ENCODE data around the gene EYS. TPM values are rescaled to one million over a fixed set of nuclear protein-coding genes. Genes with fewer than 3 reads are reported as not detected.
"Not testable (repeated sequence)": the region's sequence is repeated elsewhere in the genome, so short reads cannot be mapped to it uniquely, and the experiment has no call there.

Gene EYS
- total RNA-seq, 1 donor from 2014 or later = 0.31 TPM

DNA sequence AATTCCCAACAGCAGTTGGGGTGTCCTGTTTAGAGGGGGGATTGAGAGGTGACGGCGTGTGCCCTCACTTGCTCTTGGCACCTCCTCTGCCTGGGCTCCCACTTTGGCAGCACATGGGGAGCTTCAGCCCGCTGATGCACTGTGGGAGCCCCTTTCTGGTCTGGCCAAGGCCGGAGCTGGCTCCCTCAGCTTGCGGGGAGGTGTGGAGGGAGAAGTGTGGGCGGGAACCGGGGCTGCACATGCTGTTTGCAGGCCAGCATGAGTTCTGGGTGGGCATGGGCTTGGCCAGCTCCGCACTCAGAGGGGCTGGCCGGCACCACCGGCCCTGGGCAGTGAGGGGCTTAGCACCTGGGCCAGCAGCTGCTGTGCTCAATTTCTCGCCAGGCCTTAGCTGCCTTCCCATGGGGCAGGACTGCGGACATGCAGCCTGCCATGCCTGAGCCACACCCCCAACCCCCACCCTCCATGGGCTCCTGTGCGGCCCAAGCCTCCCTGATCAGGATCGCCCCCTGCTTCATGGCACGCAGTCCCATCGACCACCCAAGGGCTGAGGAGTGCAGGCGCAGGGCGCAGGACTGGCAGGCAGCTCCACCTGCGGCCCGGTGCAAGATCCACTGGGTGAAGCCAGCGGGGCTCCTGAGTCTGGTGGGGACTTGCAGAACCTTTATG lies 1675.9 kb downstream of the EYS start:
- ATAC-seq = not testable (repeated sequence)

DNA sequence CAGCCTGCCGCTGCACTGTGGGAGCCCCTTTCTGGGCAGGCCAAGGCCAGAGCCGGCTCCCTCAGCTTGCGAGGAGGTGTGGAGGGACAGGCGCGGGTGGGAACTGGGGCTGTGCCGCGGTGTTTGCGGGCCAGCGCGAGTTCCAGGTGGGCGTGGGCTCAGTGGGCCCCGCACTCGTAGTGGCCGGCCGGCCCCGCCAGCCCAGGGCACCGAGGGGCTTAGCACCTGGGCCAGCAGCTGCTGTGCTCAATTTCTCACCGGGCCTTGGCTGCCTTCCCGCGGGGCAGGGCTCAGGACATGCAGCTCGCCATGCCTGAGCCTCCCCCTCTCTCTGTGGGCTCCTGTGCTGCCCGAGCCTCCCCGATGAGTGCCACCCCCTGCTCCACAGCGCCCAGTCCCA lies 1683.3 kb downstream of the EYS start:
- DNase-seq (ENCODE audit: low spot score) (no peak), ATAC-seq (no peak)
- intact Hi-C loops (cut with DNase I) = no loop called here

More for the DNA sequence above, 1675.9 kb downstream of the EYS start:
- intact Hi-C loops (cut with DNase I); DNase-seq (ENCODE audit: low spot score): not testable (repeated sequence)

DNA sequence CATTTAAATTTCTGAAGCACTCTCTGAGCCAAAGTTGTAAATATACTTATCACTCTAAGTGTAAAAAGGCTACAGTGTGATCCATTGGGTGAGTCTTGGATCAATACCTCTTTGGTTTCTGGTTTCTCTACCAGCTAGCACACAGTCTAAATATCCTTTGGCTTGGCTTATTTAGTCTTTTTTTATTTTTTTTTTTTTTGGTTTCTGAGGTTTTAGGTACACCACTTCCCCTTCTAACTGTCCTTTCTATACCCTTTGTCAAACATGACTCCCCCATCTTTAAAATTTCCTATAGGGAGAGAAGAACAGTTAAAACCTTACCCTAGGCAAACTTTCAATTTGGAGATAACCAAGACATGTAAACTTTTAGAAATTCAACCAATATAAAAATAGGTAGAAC lies 1692.4 kb downstream of the EYS start:
- ATAC-seq = no peak
- intact Hi-C loops (cut with DNase I) = no loop called here
- DNase-seq (ENCODE audit: low spot score) = no peak

DNA sequence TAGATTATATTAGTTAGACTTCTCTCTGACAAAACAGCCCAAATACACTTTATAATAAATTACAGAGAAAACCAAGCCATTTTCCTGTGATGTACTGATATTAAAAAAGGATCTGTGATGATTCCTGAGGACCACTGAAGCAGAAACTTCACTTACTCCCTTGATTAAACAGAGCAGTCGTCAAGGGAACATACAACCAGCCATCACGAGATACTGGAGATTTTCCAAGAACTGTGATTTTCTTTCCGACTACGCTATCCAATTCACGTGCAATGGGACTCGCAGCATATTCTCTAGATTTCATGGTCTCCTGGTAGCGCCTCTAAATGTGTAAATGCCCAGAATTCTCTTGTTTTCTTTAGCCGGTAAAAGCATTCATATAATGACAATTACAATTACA lies 1694.0 kb downstream of the EYS start:
- ATAC-seq (peak; percentile 62), DNase-seq (ENCODE audit: low spot score) (no peak)
- intact Hi-C loops (cut with DNase I) = no loop called here

DNA sequence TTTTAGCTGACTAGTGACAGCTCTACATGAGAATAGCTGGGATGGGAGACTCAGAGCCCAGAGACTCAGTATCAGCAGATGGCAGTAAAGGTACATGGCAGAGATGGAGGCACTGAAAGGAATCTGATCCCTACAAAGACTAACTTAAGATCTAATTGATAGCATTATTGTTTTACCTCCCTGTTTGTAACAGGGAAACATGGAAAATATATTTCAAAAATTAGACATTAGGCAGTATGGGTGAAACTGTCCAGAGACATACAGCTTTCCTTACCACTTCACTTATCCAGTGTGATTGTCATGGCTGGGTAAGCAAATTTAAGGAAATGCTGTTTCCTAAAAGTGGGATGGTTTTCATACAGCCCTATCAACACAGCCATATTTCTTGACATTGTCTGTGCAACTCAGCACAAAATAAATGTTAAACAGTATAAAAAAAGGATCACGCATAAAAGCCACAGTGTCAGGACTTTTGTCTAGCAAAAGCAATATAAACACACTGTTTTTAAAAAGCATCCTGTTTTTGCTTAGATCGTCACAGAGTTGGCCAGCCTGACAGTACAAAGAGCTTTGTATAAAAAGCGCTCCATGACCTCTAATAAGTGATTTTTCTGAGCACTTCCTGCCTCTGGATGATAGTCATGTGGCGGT lies 1694.5 kb downstream of the EYS start:
- peak; percentile 91 for ATAC-seq
- no peak for DNase-seq (ENCODE audit: low spot score)
- intact Hi-C loops (cut with DNase I) = no loop called here

DNA sequence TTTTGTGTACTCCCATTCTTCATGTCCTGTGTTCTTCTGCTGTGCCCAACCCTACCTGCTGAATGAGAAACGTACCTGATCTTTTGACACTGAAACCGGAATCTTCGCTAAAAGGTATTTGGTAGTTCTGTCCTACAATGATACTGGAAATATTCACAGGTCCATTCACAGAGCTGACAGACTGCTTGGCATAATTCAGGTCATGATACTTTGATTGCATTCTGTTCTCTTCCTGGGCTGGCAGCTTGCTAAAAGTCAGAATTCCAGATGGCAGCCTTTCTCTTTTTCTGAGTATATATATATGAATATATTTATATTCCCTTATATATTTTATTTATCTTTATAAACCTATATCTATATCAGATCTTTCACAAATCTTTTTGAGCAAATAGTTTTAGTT lies 1696.4 kb downstream of the EYS start:
- DNase-seq (ENCODE audit: low spot score) (no peak), ATAC-seq (no peak)
- intact Hi-C loops (cut with DNase I) = no loop called here

DNA sequence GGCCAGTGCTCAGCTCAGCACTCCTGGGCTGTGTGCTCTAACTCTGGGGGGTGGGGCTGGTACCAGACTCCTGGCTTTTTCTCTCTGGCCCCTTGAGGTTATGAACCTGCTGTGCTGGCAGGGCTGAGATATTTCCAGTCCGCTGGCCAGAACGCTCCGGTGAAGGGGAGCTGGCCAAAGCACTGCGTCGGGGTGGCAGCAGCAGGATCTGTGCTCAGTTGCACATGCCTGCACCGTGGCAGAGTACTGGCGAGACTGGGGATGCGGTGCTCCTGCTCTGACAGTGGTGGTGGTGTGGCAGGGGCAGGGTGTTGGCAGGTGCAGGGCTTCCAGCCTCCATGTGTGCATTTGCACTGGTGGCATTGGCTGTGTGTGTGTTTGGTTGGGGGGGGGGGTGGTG lies 1697.0 kb downstream of the EYS start:
- intact Hi-C loops (cut with DNase I) = no loop called here
- DNase-seq (ENCODE audit: low spot score) (no peak), ATAC-seq (no peak)

DNA sequence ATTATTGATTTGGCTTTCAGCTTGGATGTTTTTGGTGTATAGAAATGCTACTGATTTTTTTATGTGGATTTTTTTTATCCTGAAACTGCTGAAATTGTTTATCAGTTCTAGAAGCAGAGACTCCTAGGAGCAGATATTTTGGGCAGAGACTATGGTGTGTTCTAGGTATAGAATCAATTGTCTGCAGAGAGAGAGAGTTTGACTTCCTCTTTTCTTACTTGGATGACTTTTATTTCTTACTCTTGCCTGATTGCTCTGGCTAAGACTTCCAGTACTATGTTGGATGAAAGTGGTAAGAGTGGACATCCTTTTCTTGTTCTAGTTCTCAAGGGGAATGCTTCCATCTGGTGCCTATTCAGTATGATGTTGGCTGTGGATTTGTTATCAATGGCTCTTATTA lies 1700.8 kb downstream of the EYS start:
- intact Hi-C loops (cut with DNase I) = no loop called here
- no peak for ATAC-seq
- no peak for DNase-seq (ENCODE audit: low spot score)

DNA sequence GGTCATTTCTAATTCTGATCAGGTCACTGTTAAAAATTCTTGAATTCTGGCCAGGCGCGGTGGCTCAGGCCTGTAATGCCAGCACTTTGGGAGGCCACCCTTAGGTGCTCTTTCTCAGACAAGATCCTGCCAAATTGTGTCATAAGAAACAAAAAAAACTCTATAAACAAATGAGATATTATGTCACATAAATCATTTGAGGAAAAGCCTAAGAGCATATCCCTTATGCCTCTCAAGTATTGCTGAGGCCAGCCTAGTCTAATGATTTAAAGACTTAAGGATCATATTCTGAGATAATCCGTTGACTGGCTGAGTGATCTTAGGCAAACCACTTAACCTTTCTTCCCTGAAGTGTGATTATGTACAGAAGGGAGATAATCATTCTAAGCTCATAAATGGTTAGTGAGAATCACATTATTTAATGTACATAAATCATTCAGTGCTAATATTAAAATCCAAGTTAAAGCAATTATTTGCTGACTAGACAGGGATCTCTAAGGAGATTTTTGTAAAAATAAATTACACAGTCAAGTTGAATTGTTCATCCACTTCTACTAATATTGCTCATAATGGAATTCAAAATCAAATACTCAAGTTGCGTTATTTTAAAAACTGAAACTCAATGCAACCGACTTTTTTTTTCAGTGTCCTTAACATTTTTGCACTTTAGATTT lies 1706.1 kb downstream of the EYS start:
- ATAC-seq = no peak

DNA sequence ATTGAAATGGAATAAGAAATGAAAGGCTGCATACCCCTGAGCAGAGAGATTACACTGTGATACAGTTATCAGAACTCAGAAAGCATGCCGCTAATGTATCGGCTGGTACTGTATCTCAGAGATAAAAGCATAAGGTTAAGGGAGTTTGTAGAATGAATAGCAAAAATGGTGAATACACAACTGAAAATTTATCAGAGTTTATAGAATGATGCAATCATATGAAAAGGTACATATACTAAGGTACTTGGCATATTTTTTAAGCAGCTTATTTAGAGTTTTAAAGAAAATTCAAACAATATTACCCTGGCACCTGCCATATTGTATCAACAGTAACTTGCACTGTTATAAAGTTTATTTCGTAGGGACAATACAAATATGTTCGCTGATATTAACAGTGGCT lies 1707.4 kb downstream of the EYS start:
- intact Hi-C loops (cut with DNase I) = no loop called here
- DNase-seq (ENCODE audit: low spot score) (no peak), ATAC-seq (no peak)

More for the DNA sequence above, 1706.1 kb downstream of the EYS start:
- no peak for DNase-seq (ENCODE audit: low spot score)
- intact Hi-C loops (cut with DNase I) = no loop called here

DNA sequence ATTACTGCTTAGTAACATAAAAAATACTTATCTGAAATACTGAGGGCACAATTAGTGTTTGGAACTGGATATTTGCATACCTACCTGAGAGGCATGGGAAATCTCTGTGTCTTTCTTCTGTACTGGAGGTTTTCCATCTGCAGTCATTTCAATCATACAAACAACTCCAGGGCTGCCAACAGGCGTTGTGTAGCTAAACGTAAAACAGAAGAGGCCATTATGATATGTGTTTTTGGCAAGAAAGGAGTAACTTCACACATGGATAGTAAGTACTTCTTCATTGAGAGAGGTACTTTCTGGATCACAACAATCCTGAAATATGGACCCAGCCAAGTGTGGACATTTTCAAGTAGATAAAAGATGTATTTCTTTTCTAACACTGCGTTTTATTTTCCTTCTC lies 1708.0 kb downstream of the EYS start:
- DNase-seq (ENCODE audit: low spot score) = no peak
- intact Hi-C loops (cut with DNase I) = no loop called here
- ATAC-seq = no peak

DNA sequence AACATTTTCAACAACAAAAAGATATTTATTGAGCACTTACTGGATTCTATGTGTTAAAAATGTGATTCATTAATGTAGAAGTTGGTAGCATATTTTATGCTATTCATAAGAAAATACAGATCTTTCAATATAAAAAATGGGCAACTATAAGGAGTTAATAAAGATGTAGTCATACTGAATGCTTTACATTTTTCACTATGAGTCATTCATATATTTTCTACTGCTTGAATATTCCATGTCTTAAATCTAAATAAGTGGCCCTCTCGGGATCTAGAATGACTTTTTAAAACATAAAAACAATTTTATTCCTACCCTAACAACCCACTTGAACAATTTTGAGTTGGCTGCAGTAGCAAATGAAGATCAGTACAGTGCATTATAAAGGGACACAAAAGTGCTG lies 1709.3 kb downstream of the EYS start:
- DNase-seq (ENCODE audit: low spot score) (no peak), ATAC-seq (no peak)
- intact Hi-C loops (cut with DNase I) = no loop called here

DNA sequence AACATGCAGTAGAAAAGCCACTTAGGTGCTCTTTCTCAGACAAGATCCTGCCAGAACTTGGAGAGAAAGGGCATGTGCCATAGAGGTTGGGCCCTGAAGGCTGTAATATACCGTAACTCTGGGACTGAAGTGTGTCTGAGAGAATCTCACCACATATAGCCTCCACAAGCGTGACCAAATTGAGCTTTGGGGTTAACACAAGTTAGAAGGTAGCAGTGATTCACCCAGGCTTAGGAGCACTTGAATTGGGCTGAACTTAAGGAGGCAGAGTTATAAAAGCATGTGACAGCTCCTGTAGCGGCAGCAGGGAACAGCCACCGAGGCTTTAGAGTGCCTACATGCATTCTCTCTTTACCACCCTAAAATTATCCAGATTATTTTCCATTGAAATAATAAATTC lies 1709.8 kb downstream of the EYS start:
- intact Hi-C loops (cut with DNase I) = no loop called here
- ATAC-seq (no peak), DNase-seq (ENCODE audit: low spot score) (no peak)

DNA sequence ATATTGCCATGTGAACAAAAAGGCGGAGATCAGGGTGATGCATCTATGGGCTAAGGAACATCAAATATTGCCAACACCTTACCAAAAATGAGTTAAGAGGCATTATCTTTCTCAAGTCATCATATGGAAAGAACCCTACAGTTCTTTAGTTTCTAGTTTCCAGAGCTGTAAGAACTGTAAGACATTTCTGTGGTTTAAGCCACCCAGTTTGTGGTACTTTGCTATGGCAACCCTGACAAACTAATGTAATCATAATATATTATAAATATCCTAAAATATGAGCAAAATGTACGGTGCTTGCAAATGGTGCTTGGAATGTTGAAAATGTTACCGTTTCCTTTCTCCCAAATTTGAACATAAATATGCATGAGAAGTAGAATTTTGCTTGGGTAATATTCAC lies 1721.8 kb downstream of the EYS start:
- no peak for ATAC-seq
- DNase-seq (ENCODE audit: low spot score) = no peak

DNA sequence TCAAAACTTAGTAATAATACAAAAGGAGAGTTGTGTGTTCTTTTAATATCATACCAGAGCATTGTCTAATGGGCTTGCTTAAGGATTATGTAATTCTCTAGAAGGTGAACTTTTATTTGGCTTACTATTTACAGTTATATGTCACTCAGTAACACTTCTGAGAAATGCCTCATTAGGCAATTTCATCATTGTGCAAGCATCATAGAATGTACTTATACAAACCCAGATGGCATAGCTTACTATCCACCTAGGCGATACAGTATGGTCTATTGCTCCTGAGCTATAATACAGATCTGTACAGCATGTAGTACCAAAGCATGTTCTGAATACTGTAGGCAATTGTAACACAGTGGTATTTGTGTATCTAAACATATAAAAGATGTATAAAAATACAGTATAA lies 1731.3 kb downstream of the EYS start:
- DNase-seq (ENCODE audit: low spot score) = no peak
- intact Hi-C loops (cut with DNase I) = no loop called here
- ATAC-seq = no peak

More for the DNA sequence above, 1721.8 kb downstream of the EYS start:
- intact Hi-C loops (cut with DNase I) = no loop called here

DNA sequence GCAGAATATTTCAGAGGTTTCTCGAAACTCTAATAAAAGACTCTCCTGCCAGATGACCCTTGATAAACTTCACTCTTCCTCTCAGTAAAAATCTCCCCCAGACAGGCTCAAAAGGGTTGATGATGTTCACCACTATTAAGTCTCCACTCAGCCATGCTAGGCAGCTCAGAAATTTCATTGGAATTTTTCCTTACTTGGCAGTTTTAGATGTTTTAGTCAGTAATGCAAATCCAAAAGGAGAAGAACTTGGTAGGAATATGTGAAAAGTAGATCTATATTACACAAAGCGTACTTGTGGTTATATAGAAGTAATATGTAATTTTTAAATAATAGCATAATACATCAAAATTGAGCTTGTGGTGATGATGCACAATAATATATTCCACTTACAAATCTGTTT lies 1738.4 kb downstream of the EYS start:
- no peak for DNase-seq (ENCODE audit: low spot score)
- intact Hi-C loops (cut with DNase I) = no loop called here
- ATAC-seq = no peak

DNA sequence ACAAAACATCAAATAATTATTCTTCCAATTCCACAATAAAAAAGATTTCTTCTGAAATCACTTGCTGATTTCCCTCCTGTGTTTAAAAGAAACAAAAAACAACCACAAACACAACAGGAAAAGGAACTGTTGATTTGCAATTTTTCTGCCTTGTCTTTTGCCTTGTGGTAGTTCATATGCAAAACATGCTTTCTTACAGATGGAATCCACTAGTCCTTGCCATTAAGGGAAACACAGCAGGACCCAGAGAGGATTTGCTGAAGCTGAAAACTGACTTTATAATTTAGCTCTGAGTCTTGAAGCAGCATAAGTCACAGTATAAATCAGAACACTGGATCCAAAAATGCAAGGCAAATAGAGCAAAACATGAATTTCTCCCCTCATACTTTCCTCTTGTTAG lies 1742.7 kb downstream of the EYS start:
- no peak for ATAC-seq

DNA sequence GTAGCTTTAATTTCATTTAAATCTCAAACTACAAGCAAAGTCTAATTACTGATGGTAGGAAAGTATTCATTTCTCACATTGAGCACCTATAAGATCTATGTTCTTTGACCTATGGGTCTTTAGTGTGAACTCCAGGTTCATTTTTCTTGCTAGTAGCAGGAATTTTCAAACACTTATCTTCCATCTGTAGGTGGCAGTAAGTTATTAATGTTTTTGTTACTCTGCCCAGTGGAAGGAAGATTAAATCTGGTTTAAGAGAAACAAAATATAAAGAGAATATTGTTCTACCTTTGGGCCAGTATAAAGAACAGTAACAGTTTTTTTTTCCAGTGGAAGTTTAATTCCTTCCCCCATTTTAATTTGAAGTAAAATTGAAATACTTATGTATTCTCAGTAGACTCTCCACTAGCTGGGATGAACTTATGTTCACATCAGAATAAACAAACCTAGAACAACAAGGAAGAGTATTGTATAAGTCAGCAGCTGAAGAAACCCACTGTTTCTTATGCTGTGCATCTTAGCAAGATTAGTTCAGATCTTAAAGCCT lies 1743.2 kb downstream of the EYS start:
- intact Hi-C loops (cut with DNase I) = no loop called here
- no peak for DNase-seq (ENCODE audit: low spot score)
- no peak for ATAC-seq

More for the DNA sequence above, 1742.7 kb downstream of the EYS start:
- intact Hi-C loops (cut with DNase I) = no loop called here
- DNase-seq (ENCODE audit: low spot score) = no peak

DNA sequence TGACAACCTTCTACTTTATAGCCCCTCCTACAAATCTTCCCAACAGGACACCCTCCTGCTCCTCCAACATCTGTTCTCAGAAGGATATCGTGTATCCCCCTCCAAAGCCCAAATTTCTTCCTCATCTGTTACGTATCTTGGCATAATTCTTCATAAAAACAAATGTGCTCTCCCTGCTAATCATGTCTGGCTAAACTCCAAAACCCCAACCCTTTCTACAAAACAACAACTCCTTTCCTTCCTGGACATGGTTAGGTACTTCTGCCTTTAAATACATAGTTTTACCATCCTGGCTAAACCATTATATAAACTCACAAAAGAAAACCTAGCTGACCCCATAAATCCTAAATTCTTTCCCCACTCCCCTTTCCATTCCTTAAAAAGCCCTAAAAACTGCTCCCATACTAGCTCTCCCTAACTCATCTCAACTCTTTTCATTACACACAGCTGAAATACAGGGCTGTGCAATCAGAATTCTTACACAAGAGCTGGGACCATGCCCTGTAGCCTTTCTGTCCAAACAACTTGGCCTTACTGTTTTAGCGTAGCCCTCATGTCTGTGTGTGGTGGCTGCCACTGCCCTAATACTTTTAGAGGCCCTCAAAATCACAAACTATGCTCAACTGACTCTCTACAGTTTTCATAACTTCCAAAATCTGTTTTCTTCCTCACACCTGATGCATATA lies 1753.5 kb downstream of the EYS start:
- ATAC-seq; DNase-seq (ENCODE audit: low spot score); intact Hi-C loops (cut with DNase I): not testable (repeated sequence)

Measured in sciatic nerve (tissue), 2 donors.